ENCODE data around the gene COL5A3.

The COL5A3 gene

GRCh38 chr19:9969688-9969975, 40.7 kb downstream of the COL5A3 start:
- in situ Hi-C loops (cut with MboI; ENCODE audit: low sequenced_read_pairs, unreplicated experiment): no loop called here
- no peak for DNase-seq (ENCODE audit: low spot score)
- TF ChIP-seq, protein P1, sequence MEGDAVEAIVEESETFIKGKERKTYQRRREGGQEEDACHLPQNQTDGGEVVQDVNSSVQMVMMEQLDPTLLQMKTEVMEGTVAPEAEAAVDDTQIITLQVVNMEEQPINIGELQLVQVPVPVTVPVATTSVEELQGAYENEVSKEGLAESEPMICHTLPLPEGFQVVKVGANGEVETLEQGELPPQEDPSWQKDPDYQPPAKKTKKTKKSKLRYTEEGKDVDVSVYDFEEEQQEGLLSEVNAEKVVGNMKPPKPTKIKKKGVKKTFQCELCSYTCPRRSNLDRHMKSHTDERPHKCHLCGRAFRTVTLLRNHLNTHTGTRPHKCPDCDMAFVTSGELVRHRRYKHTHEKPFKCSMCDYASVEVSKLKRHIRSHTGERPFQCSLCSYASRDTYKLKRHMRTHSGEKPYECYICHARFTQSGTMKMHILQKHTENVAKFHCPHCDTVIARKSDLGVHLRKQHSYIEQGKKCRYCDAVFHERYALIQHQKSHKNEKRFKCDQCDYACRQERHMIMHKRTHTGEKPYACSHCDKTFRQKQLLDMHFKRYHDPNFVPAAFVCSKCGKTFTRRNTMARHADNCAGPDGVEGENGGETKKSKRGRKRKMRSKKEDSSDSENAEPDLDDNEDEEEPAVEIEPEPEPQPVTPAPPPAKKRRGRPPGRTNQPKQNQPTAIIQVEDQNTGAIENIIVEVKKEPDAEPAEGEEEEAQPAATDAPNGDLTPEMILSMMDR (IDR thresholded peaks at IDR 0.05; ENCODE audit: borderline replicate concordance, control extremely low read depth, extremely low read depth, insufficient read depth, missing control alignments): no peak

- DNase-seq (ENCODE audit: low spot score): no peak
- in situ Hi-C loops (cut with MboI; ENCODE audit: low sequenced_read_pairs, unreplicated experiment): no loop called here
- TF ChIP-seq, protein P1 (IDR thresholded peaks at IDR 0.05; ENCODE audit: borderline replicate concordance, control extremely low read depth, extremely low read depth, insufficient read depth, missing control alignments): no peak
Observed at GRCh38 chr19:9968820-9969687, 41.2 kb downstream of the COL5A3 start.

GRCh38 chr19:9967326-9967725, 43.0 kb downstream of the COL5A3 start:
- TF ChIP-seq, protein P1 (IDR thresholded peaks at IDR 0.05; ENCODE audit: borderline replicate concordance, control extremely low read depth, extremely low read depth, insufficient read depth, missing control alignments): no peak
- in situ Hi-C loops (cut with MboI; ENCODE audit: low sequenced_read_pairs, unreplicated experiment): no loop called here
- DNase-seq (ENCODE audit: low spot score): no peak

DNA sequence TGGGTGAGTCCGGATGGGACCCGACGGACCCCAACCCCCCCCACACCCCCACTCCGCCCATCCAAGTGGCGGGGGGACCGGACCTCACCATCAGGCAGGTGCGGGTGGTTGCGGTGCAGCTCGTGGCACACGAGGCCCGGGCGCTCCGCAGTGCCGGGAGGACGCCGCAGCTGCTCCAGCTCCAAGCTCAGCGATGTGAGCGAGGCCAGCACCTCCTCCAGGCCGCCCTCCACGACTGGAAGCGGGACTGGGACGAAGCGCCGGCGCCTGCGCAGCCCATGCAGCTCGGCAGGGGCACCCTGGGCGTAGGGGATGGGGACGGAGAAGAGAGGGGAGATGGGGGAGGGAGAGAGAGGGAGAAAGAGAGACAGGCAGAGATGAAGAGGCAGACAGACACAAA, 43.9 kb downstream of the COL5A3 start:
- DNase-seq (ENCODE audit: low spot score): no peak
- TF ChIP-seq, protein P1 (IDR thresholded peaks at IDR 0.05; ENCODE audit: borderline replicate concordance, control extremely low read depth, extremely low read depth, insufficient read depth, missing control alignments): no peak
- in situ Hi-C loops (cut with MboI; ENCODE audit: low sequenced_read_pairs, unreplicated experiment): no loop called here

DNA sequence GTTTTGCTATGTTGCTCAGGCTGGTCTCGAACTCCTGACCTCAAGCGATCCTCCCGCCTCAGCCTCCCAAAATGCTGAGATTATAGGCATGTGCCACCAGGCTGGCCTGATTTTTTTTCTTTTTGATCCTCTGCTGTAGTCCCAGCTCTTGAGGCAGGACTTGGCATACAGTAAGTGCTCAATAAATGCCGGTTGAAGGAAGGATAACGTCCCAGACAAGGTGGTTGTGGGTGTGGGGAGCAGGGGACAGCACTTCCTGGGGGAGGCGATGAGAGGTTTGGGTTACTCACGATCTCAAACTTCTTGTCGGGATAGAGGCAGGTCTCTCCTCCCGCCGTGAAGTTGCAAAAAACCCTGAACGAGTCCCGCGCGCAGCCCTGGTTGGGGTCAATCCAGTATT, 44.3 kb downstream of the COL5A3 start:
- TF ChIP-seq, protein P1 (IDR thresholded peaks at IDR 0.05; ENCODE audit: borderline replicate concordance, control extremely low read depth, extremely low read depth, insufficient read depth, missing control alignments): no peak
- no peak for DNase-seq (ENCODE audit: low spot score)
- in situ Hi-C loops (cut with MboI; ENCODE audit: low sequenced_read_pairs, unreplicated experiment): no loop called here

GRCh38 chr19:9962623-9963290, 47.5 kb downstream of the COL5A3 start:
- TF ChIP-seq, protein P1 (IDR thresholded peaks at IDR 0.05; ENCODE audit: borderline replicate concordance, control extremely low read depth, extremely low read depth, insufficient read depth, missing control alignments): no peak
- in situ Hi-C loops (cut with MboI; ENCODE audit: low sequenced_read_pairs, unreplicated experiment): no loop called here
- DNase-seq (ENCODE audit: low spot score): no peak
